ENCODE measurements around the gene BAIAP2.
A peak's percentile ranks its signal among the peaks of the same experiment; 100 is the strongest.
"Not testable (repeated sequence)": the region's sequence is repeated elsewhere in the genome, so short reads cannot be mapped to it uniquely, and the experiment has no call there.

Gene BAIAP2

GRCh38 chr17:81069135-81069645, 34.2 kb downstream of the BAIAP2 start:
- DNase-seq, result no peak

- no peak for DNase-seq
These were observed 35.7 kb downstream of the BAIAP2 start for GRCh38 chr17:81070541-81071246.

GRCh38 chr17:81071761-81072741, 37.1 kb downstream of the BAIAP2 start:
- DNase-seq, result no peak

GRCh38 chr17:81073967-81074839, 39.3 kb downstream of the BAIAP2 start:
- DNase-seq, result no peak

GRCh38 chr17:81074875-81075274, 39.9 kb downstream of the BAIAP2 start:
- no peak for DNase-seq

- no peak for DNase-seq
These were observed 40.4 kb downstream of the BAIAP2 start for GRCh38 chr17:81075307-81075706.

GRCh38 chr17:81076141-81076679, 41.3 kb downstream of the BAIAP2 start:
- DNase-seq, result no peak

- DNase-seq, result not testable (repeated sequence)
These were observed 43.3 kb downstream of the BAIAP2 start for GRCh38 chr17:81078026-81078913.

GRCh38 chr17:81080019-81080418, 45.1 kb downstream of the BAIAP2 start:
- no peak for DNase-seq

GRCh38 chr17:81081222-81082176, 46.5 kb downstream of the BAIAP2 start:
- DNase-seq, result no peak

- no peak for DNase-seq
These were observed 47.5 kb downstream of the BAIAP2 start for GRCh38 chr17:81082177-81083073.

GRCh38 chr17:81083125-81083765, 48.3 kb downstream of the BAIAP2 start:
- no peak for DNase-seq

- DNase-seq, result no peak
These were observed 49.9 kb downstream of the BAIAP2 start for GRCh38 chr17:81084680-81085419.

- no peak for DNase-seq
These were observed 50.5 kb downstream of the BAIAP2 start for GRCh38 chr17:81085420-81085911.

- no peak for DNase-seq
These were observed 52.0 kb downstream of the BAIAP2 start for GRCh38 chr17:81086789-81087551.

- DNase-seq, result peak; percentile 86 to 94 (median 92)
These were observed 55.6 kb downstream of the BAIAP2 start for GRCh38 chr17:81090361-81091136.
